Lower leg skin (tissue), 3 donors: Measurements from ENCODE around the gene ILDR2.

Experiments
- POLR2A ChIP-seq, 2 donors: fragments of 450-650 bp; IDR thresholded peaks; one replicate each; pipeline ENCODE4 v1.6.1; 2016 to 2017; ENCODE audit warnings: antibody characterized with exemption in 2 of 2, mild to moderate bottlenecking in 1 of 2, moderate library complexity in 1 of 2
- TF ChIP-seq, protein P1 (sequence below), 3 donors: fragments of 450-650 bp; IDR thresholded peaks; one replicate each; pipeline ENCODE4 v1.5.1; 2016; ENCODE audit warnings: antibody characterized with exemption in 3 of 3, mild to moderate bottlenecking in 3 of 3, moderate library complexity in 2 of 3

DNA sequence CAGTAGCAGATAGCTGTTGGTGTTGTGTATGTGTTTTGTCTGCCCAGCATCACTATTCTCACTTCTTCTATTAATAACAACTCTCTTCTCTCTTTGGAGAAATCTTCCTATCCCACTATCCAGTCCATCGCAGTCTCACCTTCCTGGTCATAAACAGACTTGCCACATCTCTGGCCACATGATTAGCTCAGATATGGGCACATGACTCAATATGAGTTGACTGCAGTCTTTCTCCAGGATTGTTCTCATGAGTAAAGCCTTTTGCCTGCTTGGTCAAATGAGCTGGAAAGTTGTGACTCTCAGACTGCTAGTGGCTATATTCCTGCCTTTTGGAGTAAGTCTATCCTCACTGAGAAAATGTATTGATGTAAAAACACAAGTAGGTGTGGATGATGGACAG, 66.4 kb downstream of the ILDR2 start:
- TF ChIP-seq POLR2A (IDR thresholded peaks at IDR 0.05), result no peak
- TF ChIP-seq, protein P1, sequence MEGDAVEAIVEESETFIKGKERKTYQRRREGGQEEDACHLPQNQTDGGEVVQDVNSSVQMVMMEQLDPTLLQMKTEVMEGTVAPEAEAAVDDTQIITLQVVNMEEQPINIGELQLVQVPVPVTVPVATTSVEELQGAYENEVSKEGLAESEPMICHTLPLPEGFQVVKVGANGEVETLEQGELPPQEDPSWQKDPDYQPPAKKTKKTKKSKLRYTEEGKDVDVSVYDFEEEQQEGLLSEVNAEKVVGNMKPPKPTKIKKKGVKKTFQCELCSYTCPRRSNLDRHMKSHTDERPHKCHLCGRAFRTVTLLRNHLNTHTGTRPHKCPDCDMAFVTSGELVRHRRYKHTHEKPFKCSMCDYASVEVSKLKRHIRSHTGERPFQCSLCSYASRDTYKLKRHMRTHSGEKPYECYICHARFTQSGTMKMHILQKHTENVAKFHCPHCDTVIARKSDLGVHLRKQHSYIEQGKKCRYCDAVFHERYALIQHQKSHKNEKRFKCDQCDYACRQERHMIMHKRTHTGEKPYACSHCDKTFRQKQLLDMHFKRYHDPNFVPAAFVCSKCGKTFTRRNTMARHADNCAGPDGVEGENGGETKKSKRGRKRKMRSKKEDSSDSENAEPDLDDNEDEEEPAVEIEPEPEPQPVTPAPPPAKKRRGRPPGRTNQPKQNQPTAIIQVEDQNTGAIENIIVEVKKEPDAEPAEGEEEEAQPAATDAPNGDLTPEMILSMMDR (IDR thresholded peaks at IDR 0.05), result no peak
